NOMO-1 (cell line): ENCODE results near the gene IRGC.
A peak's percentile ranks its signal among the peaks of the same experiment; 100 is the strongest.
"Not testable (repeated sequence)": the region's sequence is repeated elsewhere in the genome, so short reads cannot be mapped to it uniquely, and the experiment has no call there.

Source experiments
- DNase-seq, 2 experiments: peaks; one replicate each; lab custom pipeline; 2025; ENCODE audit not compliant: unreplicated experiment in 2 of 2; lab: John Stamatoyannopoulos, UW

The IRGC gene, protein sequence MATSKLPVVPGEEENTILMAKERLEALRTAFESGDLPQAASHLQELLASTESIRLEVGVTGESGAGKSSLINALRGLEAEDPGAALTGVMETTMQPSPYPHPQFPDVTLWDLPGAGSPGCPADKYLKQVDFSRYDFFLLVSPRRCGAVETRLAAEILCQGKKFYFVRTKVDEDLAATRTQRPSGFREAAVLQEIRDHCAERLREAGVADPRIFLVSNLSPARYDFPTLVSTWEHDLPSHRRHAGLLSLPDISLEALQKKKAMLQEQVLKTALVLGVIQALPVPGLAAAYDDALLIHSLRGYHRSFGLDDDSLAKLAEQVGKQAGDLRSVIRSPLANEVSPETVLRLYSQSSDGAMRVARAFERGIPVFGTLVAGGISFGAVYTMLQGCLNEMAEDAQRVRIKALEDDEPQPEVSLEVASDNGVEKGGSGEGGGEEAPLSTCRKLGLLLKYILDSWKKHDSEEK

DNA sequence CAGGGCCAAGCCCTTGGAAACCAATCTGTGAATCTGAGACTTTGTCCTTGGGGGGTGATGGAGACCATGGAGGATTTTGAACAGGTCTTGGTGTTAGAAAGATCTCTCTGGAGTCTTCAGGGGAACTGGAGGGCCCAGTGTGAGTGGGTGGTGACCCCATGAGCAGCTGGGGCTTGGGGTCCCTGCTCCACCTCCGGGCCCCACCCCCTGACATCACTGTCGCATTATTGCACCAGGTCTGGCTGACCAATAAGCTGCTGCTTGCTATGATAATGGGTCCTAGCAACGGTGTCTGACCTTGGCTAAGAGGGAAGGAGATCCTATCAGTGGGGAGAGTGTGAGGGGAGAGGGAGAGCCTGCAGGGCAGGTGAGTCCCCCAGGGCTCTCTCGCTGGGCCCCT lies at the start of gene IRGC:
IRGC (plus strand) TSS at position 301 of the 400 bp plus-strand sequence. CDS start 2,483 bp downstream, outside the sequence.
- no peak for DNase-seq

- DNase-seq: no peak
Observed at GRCh38 chr19:43667126-43667875, 48.6 kb upstream of the IRGC start.

GRCh38 chr19:43667876-43668405 lies 47.9 kb upstream of the IRGC start:
- no peak for DNase-seq

- peak; percentile 97 to 98 for DNase-seq
Observed at GRCh38 chr19:43668406-43669109, 47.3 kb upstream of the IRGC start.

GRCh38 chr19:43672061-43672679 lies 43.7 kb upstream of the IRGC start:
- DNase-seq: no peak

- no peak for DNase-seq
Observed at GRCh38 chr19:43673637-43674036, 42.2 kb upstream of the IRGC start.

GRCh38 chr19:43674183-43674582 lies 41.7 kb upstream of the IRGC start:
- DNase-seq: no peak

GRCh38 chr19:43674596-43674995 lies 41.3 kb upstream of the IRGC start:
- DNase-seq: peak; percentile 72 to 75

DNA sequence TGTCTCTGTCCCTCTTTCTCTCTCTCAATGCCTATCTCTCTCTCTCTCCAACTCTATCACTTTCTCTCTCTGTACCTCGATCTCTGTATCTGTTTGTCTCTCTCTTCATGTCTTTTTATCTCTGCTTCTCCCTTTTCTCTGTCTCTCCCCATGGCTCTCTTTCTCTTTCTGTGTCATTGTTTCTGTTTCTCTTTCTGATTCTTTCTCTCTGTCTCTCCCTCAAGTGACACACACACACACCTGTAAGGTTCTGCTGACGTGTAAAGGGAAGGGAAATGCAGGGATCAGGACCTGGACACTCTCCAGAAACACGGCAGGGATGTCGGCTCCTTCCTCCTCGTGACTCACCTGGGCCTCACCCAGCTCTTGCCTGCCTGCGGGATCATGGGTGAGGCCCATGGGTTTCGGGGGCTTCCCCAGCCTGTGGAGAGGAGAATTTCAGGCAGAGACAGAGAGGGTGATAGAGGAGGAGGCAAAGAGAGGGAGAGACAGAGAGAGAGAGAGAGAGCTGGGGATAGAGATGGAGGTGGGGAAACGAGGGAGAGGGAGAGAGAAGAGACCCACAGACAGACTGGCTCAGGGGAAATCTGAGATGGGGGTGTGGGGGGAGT lies 40.5 kb upstream of the IRGC start:
- peak in 1 of 2 experiments; percentile 14 for DNase-seq

GRCh38 chr19:43675906-43676305 lies 40.0 kb upstream of the IRGC start:
- no peak for DNase-seq

- DNase-seq: peak; percentile 89 to 93
Observed at GRCh38 chr19:43678512-43679261, 37.2 kb upstream of the IRGC start.

- peak; percentile 15 to 49 for DNase-seq
Observed at GRCh38 chr19:43681821-43682220, 34.1 kb upstream of the IRGC start.

- not testable (repeated sequence) for DNase-seq
Observed at GRCh38 chr19:43682269-43682668, 33.6 kb upstream of the IRGC start.

GRCh38 chr19:43682824-43683661 lies 32.8 kb upstream of the IRGC start:
- peak in 1 of 2 experiments; percentile 72 for DNase-seq

DNA sequence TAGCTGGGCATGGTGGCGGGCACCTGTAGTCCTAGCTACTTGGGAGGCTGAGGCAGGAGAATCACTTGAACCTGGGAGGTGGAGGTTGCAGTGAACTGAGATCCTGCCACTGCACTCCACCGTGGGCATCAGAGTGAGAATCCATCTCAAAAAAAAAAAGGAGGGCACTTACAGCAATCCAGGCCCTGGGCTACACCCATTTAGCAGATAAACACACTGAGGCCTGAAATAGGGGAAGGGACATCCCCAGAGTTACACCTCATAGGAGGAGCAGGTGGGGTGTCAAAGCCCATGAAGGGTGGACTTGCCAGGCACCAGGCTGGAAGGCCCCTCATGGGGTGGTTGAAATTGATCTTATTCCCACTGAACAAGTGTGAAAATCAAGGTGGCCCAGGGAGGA lies 32.0 kb upstream of the IRGC start:
- DNase-seq: no peak

GRCh38 chr19:43684326-43684725 lies 31.6 kb upstream of the IRGC start:
- peak; percentile 43 to 45 for DNase-seq

DNA sequence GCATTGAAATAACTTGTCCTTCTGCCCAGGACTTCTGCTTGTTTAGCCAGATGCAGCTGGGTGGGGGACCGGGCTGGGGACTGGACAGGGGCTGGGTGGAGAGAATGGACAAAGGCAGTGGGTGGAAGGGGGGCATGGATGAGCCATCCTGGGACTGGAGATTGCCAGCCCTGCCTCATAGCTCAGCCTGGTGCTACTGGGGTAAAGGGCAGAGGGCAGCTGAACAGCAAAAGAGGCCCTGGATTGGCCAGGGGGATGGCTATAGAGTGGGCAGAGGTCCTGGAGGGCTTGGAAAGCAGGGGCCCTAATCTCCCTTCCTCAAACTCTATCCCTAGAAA lies 28.2 kb upstream of the IRGC start:
- DNase-seq: no peak

DNA sequence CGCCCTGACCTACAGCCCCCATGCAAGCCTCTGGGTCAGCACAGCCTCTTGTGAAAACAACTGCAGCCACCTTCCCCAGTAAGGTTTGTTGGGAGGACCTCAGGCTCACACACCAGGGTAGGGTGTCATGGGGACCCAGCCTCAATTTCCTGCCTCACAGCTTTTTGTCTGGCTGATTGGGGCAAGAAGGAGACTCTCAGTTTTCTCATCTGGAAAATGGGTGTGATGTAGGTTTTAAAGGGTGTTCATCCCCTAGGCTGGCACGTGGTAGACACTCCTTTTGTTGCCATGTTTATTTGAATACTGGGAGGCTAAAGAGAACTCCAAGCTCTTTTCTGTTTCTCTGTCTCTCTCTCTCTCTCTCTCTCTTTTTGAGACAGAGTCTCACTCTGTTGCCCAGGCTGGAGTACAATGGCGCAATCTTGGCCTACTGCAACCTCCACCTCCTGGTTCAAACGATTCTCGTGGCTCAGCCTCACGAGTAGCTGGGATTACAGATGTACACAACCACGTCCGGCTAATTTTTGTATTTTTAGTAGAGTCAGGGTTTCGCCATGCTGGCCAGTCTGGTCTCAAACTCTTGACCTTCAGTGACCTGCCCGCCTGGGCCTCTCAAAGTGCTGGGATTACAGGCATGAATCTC lies 27.7 kb upstream of the IRGC start:
- DNase-seq: no peak
